DOHH2 (cell line): Measurements from ENCODE around the gene CFAP77.
A peak's percentile ranks its signal among the peaks of the same experiment; 100 is the strongest.

Experiments used
- H3F3A ChIP-seq: fragments of 200-600 bp; sonication (generic), shearing (Covaris generic); 2 replicates; pipeline ENCODE4 v1.6.0; 2016; ENCODE audit warnings: antibody characterized with exemption, mild to moderate bottlenecking; ENCODE audit not compliant: control insufficient read depth, insufficient read depth
- H3K27ac ChIP-seq: fragments of 200-600 bp; sonication (generic); 2 replicates; pipeline ENCODE4 v1.5.1; 2014; ENCODE audit warnings: low read depth, mild to moderate bottlenecking, low read length, moderate library complexity
- H3K27me3 ChIP-seq: fragments of 200-600 bp; sonication (generic); 2 replicates; pipeline ENCODE4 v1.6.1; 2014; ENCODE audit warnings: mild to moderate bottlenecking, low read length, mixed read lengths; ENCODE audit not compliant: control insufficient read depth
- H3K36me3 ChIP-seq: fragments of 200-600 bp; sonication (generic); 2 replicates; pipeline ENCODE4 v1.6.1; 2014; ENCODE audit warnings: mild to moderate bottlenecking, low read length, moderate library complexity, mixed read lengths; ENCODE audit not compliant: control insufficient read depth
- H3K4me1 ChIP-seq: fragments of 200-600 bp; sonication (generic); 2 replicates; pipeline ENCODE4 v1.6.1; 2014; ENCODE audit warnings: mild to moderate bottlenecking, low read length, mixed read lengths; ENCODE audit not compliant: control insufficient read depth
- H3K4me2 ChIP-seq: fragments of 200-600 bp; sonication (generic); 2 replicates; pipeline ENCODE4 v1.6.0; 2014; ENCODE audit warnings: mild to moderate bottlenecking, low read length, moderate library complexity
- H3K4me3 ChIP-seq: fragments of 200-600 bp; sonication (generic); 2 replicates; pipeline ENCODE4 v1.5.1; 2014; ENCODE audit warnings: mild to moderate bottlenecking, low read length, mixed read lengths
- H3K79me2 ChIP-seq: fragments of 200-600 bp; sonication (generic); 2 replicates; pipeline ENCODE4 v1.6.1; 2014; ENCODE audit warnings: mild to moderate bottlenecking, low read length, mixed read lengths; ENCODE audit not compliant: control insufficient read depth
- H3K9me2 ChIP-seq: fragments of 200-600 bp; sonication (generic); replicated peaks from 2 replicates; pipeline ENCODE4 v1.6.1; 2014; ENCODE audit warnings: mild to moderate bottlenecking, low read length, mixed read lengths; ENCODE audit not compliant: control insufficient read depth
- H3K9me3 ChIP-seq: fragments of 200-600 bp; sonication (generic); 2 replicates; pipeline ENCODE4 v1.6.1; 2014; ENCODE audit warnings: antibody characterized with exemption, low read length, mixed read lengths; ENCODE audit not compliant: control insufficient read depth, insufficient read depth
- H4K20me1 ChIP-seq: fragments of 200-600 bp; sonication (generic); 2 replicates; pipeline ENCODE4 v1.6.0; 2014; ENCODE audit warnings: low read depth, mild to moderate bottlenecking, antibody characterized with exemption, low read length, moderate library complexity; ENCODE audit not compliant: control insufficient read depth, insufficient read depth
- EZH2phosphoT487 ChIP-seq: fragments of 200-600 bp; sonication (generic); IDR thresholded peaks from 2 replicates; pipeline ENCODE4 v1.6.1; 2017; ENCODE audit warnings: borderline replicate concordance, mild to moderate bottlenecking, antibody characterized with exemption, low read length, moderate library complexity, mixed read lengths
- TF ChIP-seq, protein P1 (sequence below): fragments of 200-600 bp; sonication (generic); IDR thresholded peaks from one replicate; pipeline ENCODE4 v1.5.1; 2014; ENCODE audit warnings: antibody characterized with exemption, mild to moderate bottlenecking, low read depth, low read length; ENCODE audit not compliant: poor library complexity, severe bottlenecking

The CFAP77 gene

DNA sequence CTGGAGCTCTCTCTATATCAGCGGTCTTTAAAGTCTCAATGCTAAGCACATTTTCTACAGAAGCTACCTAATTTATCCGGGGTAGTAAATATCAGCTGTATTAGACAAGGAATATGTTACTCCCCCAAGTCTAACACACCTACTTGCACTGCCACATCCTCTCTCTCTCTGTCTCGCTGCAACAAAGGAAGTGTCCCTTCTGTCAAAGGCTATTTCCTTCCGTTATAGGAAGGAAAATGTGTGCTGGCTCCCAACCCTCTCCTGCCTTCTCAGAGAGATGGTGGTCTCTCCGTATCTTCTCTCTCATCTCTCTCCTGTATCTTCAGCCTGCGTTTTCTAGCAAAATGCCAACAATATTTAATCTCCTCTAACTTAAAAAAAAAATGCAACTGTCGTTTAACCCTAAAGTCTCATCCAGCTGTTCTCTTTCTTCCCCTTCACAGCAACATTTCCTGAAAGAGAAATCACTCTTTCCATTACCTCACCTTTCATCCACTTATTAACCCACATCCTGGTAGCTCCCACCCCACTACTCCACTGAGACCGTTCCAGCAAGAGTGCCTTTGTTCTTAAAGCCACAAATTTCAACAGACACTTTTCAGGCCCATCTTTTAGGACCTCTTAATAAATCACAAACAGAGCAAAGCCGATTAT lies 5.7 kb upstream of the CFAP77 start:
- Histone ChIP-seq H4K20me1 (peaks cover 17% of the 10 kb centered on the region), H3K4me2 (peak overlapping the region; percentile 82), H3K36me3 (peaks cover 46% of the 10 kb centered on the region), H3K27ac (peak overlapping the region; percentile 53), H3F3A (peaks cover 7% of the 10 kb centered on the region), H3K4me1 (peaks cover 36% of the 10 kb centered on the region), H3K9me3 (no peaks in the 10 kb centered on the region), H3K79me2 (peaks cover 62% of the 10 kb centered on the region), H3K27me3 (peaks cover 3% of the 10 kb centered on the region), H3K9me2 (no peaks in the 10 kb centered on the region), H3K4me3 (peak overlapping the region; percentile 92)
- no peak for TF ChIP-seq EZH2phosphoT487
- TF ChIP-seq, protein P1, sequence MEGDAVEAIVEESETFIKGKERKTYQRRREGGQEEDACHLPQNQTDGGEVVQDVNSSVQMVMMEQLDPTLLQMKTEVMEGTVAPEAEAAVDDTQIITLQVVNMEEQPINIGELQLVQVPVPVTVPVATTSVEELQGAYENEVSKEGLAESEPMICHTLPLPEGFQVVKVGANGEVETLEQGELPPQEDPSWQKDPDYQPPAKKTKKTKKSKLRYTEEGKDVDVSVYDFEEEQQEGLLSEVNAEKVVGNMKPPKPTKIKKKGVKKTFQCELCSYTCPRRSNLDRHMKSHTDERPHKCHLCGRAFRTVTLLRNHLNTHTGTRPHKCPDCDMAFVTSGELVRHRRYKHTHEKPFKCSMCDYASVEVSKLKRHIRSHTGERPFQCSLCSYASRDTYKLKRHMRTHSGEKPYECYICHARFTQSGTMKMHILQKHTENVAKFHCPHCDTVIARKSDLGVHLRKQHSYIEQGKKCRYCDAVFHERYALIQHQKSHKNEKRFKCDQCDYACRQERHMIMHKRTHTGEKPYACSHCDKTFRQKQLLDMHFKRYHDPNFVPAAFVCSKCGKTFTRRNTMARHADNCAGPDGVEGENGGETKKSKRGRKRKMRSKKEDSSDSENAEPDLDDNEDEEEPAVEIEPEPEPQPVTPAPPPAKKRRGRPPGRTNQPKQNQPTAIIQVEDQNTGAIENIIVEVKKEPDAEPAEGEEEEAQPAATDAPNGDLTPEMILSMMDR, result no peak

DNA sequence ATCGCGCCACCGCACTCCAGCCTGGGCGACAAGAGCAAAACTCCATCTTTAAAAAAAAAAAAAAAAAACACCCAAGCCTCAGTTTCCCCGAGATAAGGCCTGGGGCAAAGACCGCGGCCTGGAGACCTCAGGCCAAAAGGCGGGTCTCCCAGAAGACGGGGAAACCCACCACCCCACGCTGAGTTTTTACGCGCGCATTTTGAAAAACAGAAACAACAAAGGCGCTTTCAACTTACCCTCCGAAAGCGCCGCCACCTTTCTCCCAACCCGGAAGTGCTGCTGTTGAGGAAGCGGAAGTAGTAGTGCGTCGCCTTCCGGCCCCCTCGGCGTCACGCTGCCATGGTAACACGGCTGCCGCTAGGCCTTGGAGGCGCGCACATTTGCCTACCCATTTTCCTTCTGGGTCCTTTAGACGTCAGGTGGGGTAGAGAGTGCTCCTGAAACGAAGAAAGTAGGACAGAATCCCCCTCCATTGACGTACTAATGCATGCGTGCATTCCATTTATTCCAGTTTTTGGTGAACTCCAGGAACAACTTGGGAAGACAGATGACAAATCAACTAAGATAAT lies 3.4 kb upstream of the CFAP77 start, which contains the start of gene TTF1:
TSS of gene TTF1 (minus strand) at position 287 of the 569 bp plus-strand sequence. CDS start 4,019 bp downstream, outside the sequence.
- H3K79me2 ChIP-seq, result peaks cover 49% of the 10 kb centered on the region
- peaks cover 59% of the 10 kb centered on the region for H3K4me1 ChIP-seq
- H3K9me2 ChIP-seq, result no peaks in the 10 kb centered on the region
- peak within 1 kb of the TSS; percentile 53 for H3K27ac ChIP-seq
- H3K4me3 ChIP-seq, result peak within 1 kb of the TSS; percentile 92
- peaks cover 14% of the 10 kb centered on the region for H4K20me1 ChIP-seq
- peaks cover 25% of the 10 kb centered on the region for H3K36me3 ChIP-seq
- H3K27me3 ChIP-seq, result peaks cover 18% of the 10 kb centered on the region
- peak within 1 kb of the TSS; percentile 82 for H3K4me2 ChIP-seq
- peaks cover 7% of the 10 kb centered on the region for H3F3A ChIP-seq
- no peaks in the 10 kb centered on the region for H3K9me3 ChIP-seq
- TF ChIP-seq EZH2phosphoT487, result no peak
- TF ChIP-seq, protein P1, result no peak

DNA sequence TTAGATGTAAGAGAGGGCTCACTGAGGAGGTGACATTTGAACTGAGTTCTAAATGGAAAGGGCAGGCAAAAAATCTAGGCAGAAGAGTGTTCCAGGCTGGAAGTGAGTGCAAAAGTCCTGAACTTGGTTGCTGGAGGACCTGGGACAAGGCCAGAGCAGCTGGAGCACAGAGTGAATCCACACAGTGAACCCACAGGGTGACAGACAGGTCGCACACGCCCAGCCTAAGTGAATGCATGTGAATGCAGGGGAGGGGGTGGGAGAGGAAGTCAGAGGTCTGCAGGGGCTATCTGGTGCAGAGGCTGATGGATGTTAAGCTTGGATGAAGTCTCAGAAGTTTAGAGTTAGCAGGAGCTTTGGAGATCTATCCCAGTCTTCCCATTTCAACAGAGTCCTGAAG lies 2.8 kb upstream of the CFAP77 start:
- Histone ChIP-seq H3K27ac (no peak overlapping the region), H3K9me3 (no peaks in the 10 kb centered on the region), H3K79me2 (peaks cover 43% of the 10 kb centered on the region), H3K9me2 (no peaks in the 10 kb centered on the region), H3K27me3 (peaks cover 18% of the 10 kb centered on the region), H3K4me2 (peak overlapping the region; percentile 82), H3F3A (peaks cover 7% of the 10 kb centered on the region), H3K36me3 (peaks cover 19% of the 10 kb centered on the region), H3K4me1 (peaks cover 64% of the 10 kb centered on the region), H3K4me3 (peak overlapping the region; percentile 92), H4K20me1 (peaks cover 14% of the 10 kb centered on the region)
- TF ChIP-seq, protein P1, result no peak
- no peak for TF ChIP-seq EZH2phosphoT487
